Inferior parietal cortex (tissue), 1 donor: ENCODE results near the gene PLA2G6.
"Not testable (repeated sequence)": the region's sequence is repeated elsewhere in the genome, so short reads cannot be mapped to it uniquely, and the experiment has no call there.

Experiments used
- DNase-seq: peaks from one replicate; pipeline ENCODE4 v3.0.0-alpha.2; 2016; ENCODE audit errors: extremely low spot score

Gene PLA2G6

DNA sequence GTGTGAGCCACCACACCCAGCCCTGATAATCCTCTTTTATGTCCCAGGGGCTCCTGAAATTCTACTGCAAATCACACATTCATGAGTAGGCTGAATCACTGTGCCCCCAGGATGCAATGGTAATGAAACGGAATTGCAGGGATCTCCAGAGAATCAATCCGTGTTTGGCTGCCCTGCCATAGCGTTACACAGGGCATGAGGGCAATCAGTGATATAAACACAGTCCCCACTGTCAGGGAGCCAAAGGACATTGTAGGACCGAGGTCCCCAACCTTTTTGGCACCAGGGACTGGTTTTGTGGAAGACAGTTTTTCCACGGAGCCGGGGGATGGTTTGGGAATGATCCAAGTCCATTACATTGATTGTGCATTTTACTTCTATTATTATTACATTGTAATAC, 9.0 kb upstream of the PLA2G6 start:
- no peak for DNase-seq

DNA sequence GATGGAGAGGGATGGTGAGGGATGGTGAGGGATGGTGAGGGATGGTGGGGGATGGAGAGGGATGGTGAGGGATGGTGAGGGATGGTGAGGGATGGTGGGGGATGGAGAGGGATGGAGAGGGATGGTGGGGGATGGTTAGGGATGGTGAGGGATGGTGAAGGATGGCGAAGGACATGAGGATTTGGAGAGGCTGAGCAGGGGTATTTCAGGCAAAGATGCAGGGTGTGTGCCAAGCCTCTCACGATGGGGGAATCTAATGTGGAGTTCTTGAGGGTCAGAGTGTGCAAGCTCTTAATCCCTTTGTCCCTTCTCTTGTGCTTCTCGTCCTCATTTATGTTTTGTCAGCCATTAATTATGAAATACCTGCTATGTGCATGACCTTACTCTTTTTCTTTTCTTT, 7.5 kb upstream of the PLA2G6 start:
- no peak for DNase-seq

GRCh38 chr22:38187413-38188212, 6.0 kb upstream of the PLA2G6 start:
- DNase-seq: no peak

DNA sequence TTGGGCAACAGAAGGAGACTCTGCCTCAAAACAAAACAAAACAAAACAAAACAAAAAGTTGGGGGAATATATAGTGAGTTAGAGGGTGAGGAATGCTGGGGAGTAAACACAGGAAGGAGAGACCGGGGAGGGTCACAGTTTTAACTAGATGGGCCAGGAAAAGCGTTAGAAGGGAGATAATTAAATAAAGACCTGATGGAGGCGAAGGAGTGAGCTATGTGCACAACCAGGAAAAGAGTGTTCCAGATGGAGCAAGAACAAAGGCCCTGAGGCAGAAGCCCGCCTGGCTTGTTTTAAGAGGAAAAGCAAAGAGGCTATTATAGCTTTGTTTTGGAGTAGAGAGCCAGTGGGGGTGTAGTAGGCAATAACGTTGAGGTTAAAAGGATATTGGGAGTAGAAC, 4.8 kb upstream of the PLA2G6 start:
- DNase-seq: no peak

DNA sequence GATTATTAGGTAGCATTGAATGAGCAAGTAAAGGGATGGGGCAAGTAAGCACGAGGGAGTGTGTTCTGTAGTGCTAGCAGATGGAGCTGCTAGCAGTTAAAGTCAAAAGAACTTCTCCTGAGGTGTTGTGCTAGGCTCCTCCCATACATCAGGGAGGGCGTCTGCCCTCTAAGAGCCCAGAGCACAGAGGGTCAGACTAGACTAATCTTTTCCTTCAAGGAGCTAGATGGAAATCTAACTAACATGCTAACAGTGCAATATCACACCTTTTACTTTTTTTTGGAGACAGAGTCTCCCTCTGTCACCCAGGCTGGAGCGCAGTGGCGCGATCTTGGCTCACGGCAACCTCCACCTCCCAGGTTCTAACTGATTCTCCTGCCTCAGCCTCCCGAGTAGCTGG, 3.2 kb upstream of the PLA2G6 start:
- DNase-seq: no peak

DNA sequence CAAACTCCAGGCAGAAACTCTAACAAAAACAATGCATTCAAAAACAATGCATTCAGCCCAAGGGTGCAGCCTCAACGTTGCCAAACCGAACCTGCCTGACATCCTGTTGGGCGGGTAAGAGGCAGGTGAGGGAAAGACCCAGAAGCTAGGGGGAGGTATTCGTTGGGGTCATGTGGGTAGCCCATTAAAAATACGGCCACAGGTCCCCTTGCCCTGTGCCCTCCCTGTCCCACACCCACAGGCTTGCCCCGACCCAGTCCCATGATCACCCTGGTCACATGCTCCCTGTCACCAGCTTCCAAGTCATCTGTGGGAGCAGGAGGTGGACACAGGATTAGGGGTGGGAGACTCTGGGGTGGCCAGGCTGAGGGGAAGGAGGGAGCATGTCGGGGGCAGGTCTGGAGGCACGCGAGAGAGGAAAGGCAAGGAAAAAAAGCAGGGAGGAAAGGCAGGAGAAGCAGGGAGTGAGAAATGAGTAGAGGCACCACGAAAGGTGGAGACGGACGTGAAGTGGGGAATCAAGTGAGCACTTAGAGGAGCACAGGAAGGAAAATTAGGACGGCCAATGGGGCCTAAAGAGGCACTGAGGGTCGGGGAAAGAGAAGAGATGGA, 683 bp downstream of the PLA2G6 start:
- DNase-seq: peak; percentile 31

DNA sequence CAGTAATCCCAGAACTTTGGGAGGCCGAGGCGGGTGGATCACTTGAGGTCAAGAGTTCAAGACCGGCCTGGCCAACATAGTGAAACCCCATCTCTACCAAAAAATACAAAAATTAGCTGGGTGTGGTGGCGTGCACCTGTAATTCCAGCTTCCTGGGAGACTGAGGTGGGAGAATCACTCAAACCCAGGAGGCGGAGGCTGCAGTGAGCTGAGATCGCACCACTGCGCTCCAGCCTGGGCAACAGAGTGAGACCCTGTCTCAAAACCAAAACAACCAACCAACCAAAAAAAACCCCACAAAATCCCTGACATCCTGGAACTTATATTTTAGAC, 3.1 kb downstream of the PLA2G6 start:
- not testable (repeated sequence) for DNase-seq

- peak; percentile 57 for DNase-seq
Measured at GRCh38 chr22:38177926-38178604, 3.6 kb downstream of the PLA2G6 start.

DNA sequence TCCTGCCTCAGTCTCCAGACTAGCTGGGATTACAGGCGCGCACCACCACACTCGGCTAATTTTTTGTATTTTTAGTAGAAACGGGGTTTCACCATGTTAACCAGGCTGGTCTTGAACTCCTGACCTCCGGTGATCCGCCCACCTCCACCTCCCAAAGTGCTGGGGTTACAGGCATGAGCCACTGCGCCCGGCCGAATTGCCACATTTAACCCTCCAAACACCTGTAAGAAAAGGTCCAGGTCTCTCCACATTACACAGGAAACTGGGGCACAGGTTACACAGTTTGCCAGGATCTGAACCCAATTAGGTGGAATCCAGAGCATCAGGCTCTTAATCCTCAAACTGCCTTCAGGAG, 4.1 kb downstream of the PLA2G6 start:
- not testable (repeated sequence) for DNase-seq

DNA sequence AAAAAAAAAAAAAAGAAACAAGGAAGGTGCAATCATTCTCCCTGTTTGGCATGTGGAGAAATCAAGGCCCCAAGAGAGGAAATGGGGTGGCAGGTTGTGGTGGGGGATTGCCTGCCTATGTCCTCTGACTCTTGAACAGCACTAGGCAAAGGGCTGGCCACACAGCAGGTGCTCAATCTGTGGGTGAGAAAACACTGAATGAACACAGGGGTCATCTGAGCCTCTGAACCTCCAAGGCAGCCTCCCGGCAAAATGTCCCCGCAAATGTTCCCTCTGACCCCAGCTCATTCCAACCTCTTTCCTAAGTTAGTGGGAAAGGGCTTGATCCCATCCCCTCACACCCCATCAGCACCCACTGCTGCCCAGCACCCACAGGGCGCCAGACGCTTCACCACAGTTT, 4.6 kb downstream of the PLA2G6 start:
- no peak for DNase-seq

DNA sequence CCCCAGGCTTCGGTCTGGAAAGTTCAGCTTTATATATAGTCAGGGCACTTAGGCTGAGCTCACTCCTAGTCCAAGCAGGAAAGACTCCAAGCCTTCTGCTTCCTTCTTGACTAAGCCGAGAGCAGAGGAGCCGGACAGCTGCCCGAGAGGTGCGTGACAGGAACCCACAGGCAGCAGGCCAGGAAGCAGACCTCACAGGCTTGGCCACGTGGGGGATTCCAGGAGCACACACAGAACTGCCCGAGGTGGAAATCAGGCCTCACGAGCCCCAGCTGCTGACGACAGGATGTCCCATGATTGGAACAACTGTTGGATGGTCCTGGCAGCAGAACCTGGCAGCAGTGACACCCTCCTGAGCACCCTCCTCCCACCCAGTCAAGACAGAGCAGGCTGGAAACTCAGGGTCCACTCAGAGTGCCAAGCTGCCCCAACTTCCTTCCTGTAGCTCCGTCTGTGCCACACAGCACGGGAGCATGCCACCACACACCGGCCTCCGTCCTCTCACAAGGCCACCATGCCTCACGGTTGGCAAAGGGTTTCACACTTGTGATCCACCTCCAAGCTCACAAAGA, 5.4 kb downstream of the PLA2G6 start:
- no peak for DNase-seq

DNA sequence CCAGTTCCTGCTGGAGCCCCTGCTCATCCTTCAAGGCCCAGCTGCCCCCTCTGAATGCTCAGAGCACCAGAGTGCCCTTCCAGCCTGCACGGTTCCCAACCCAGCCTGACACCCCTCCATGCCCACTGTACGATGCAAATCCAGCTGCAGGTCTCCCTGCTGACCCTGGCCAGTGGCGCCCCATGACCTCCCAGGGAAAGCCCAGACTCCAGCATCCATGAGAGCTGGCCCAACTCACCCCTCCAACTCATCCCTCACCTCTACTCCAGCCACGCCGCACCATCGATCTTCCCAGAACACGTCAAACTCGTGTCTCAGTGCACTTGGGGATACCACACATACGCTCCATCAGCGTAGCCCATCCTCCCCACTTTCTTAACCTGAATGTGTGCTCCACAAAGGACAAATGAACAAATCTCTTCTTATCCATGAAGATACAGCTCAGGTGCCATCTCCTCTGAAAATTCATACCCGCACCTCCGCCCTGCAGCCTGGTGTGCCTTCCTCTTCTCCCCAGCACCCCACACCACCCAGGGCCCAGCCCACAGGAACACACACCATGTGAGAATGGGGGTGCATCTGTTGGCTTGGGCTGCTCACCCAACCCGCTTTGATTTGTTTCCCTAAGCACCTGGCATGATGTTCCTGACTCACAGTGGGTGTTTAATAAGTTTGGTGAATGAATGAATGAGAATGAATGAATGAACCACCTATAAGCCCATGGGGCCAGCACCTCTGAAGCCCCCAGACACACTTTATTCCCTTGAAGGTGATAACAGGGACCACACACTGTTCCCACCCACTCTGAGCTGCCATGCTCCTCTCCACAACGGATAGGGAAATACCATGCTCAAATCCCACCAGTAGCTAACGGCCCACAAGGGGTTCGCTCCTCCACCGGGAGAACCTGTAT, 6.2 kb downstream of the PLA2G6 start:
- no peak for DNase-seq

DNA sequence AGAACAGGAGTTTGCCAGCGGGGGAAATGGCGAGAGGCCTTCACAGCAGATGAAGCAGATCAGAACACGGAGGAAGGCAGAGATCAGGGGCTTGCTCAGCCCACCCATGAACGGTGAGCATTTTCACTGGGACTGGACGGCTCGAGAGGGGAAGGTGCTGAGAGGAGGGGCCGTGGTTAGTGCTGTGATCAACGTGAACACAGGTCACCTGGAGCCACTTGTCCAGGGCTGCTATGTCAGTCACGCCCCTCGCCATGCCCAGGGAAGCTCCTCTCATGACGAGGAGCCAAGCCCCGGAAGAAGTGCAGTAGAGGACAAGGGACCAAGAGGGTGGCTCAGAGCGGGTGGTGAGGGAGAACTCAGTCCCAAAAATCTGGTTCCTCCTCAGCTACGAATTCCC, 7.0 kb downstream of the PLA2G6 start:
- no peak for DNase-seq

- no peak for DNase-seq
Measured at GRCh38 chr22:38173641-38173906, 8.1 kb downstream of the PLA2G6 start.

DNA sequence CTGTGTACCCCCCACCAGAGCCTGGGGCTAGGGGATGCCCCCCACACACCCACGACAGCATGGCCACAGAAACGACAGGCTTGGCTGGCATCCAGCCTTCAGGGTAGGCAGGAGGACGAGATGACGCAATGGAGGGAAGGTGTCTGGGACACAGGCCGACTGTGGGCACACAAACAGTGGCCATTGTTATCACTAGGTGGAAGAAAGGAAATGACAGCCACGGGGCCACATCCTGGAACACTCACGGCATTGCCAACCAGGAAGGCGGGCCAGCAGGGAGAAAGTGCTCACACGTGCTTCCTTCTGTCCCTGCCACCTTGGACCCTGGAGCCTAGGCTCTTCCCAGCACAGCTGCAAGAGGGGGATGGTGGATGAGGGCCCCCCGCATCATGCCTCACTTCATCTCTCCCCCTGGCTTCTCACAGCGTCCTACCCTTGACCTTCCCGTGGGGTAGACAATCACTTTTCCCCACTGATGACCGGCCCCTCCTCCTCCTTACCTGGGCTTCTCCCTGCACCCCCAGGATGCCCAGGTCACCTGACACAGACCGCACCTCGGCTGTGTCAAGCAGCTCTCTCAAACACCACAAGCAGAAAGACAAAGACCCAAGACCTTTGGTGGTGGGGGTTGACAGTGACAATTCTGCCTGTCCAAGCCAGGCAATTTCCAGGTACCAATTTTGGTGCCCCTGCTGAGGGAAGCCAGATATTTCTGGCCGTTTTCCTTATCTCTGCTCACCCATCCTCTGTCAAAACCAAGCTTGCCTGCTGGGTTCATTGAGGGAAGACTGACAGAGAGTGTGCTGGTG, 8.6 kb downstream of the PLA2G6 start:
- DNase-seq: peak; percentile 28

GRCh38 chr22:38171927-38172831, 9.5 kb downstream of the PLA2G6 start:
- no peak for DNase-seq

- no peak for DNase-seq
Measured at GRCh38 chr22:38170469-38170868, 11.2 kb downstream of the PLA2G6 start.

GRCh38 chr22:38169116-38169515, 12.5 kb downstream of the PLA2G6 start:
- DNase-seq: no peak

DNA sequence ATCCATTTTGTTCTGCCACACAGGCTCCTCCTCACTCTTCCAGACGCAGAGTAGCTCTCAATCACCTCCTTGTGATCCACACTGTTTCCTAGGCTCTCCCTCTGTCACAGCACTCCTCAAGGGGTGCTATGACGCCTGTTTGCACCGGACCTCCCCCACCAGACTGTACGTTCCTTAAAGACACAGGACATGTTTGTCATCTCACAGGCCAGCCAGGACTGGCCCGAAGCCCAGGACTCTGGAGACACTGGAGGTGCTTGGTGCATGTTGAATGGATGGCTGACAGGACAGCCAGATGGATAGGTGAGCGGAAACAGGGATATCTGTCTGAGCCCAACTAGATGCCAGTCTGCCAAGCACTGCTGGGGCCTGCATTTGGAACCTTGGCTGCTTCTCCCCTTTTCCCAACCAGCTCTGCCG, 13.6 kb downstream of the PLA2G6 start:
- DNase-seq: no peak

GRCh38 chr22:38165922-38166593, 15.6 kb downstream of the PLA2G6 start:
- DNase-seq: no peak
